RWPE1 (cell line): ENCODE results near the gene CLEC3B.
"Not testable (repeated sequence)": the region's sequence is repeated elsewhere in the genome, so short reads cannot be mapped to it uniquely, and the experiment has no call there.

Experiments
- CTCF ChIA-PET: fragments of 350-600 bp; sonication (Branson Sonifier 250); formaldehyde crosslinking; extraction: SDS; loops from one replicate; lab custom pipeline; 2021; lab: Yijun Ruan, JAX
- POLR2A ChIA-PET: fragments of 400-600 bp; formaldehyde crosslinking; extraction: SDS; loops from one replicate; lab custom pipeline; 2020; ENCODE audit warnings: antibody characterized with exemption; ENCODE audit not compliant: low non-redundant PET; lab: Yijun Ruan, JAX
- DNase-seq: peaks from one replicate; pipeline ENCODE4 v3.0.0; 2012; ENCODE audit warnings: low spot score
- H3K27ac ChIP-seq: fragments of 450-650 bp; 2 replicates; pipeline ENCODE4 v1.5.1; 2017
- CTCF ChIP-seq: fragments of 450-650 bp; conservative IDR thresholded peaks from 2 replicates; pipeline ENCODE4 v1.5.1; 2017; ENCODE audit warnings: low read depth, mild to moderate bottlenecking

CLEC3B gene

GRCh38 chr3:45049807-45050206 lies 23.7 kb downstream of the CLEC3B start:
- H3K27ac ChIP-seq = no peak overlapping the region
- ChIA-PET CTCF (no interaction called here), POLR2A (no interaction called here)
- no peak for TF ChIP-seq CTCF
- DNase-seq = no peak

GRCh38 chr3:45051685-45052084 lies 25.6 kb downstream of the CLEC3B start:
- DNase-seq = no peak
- ChIA-PET CTCF (no interaction called here), POLR2A (no interaction called here)
- H3K27ac ChIP-seq = no peak overlapping the region
- no peak for TF ChIP-seq CTCF

GRCh38 chr3:45053805-45054195 lies 27.7 kb downstream of the CLEC3B start:
- DNase-seq, POLR2A ChIA-PET, CTCF ChIA-PET: not testable (repeated sequence)
- peak overlapping the region; percentile 68 for H3K27ac ChIP-seq

GRCh38 chr3:45054196-45054857 lies 28.2 kb downstream of the CLEC3B start:
- DNase-seq = no peak
- CTCF ChIA-PET = interaction anchor here (1.1 kb wide), 1 partner anchor 13 kb away, joined by 4 read pairs; no protein-coding TSS in a partner anchor

GRCh38 chr3:45055032-45055410 lies 28.9 kb downstream of the CLEC3B start:
- TF ChIP-seq CTCF = no peak
- no peak overlapping the region for H3K27ac ChIP-seq
- ChIA-PET POLR2A (no interaction called here), CTCF (interaction anchor here (0.6 to 1.1 kb wide), 4 partner anchors 12 to 356 kb away, joined by 3 to 9 read pairs (median 4); no protein-coding TSS in a partner anchor)
- DNase-seq = peak; percentile 30

More at GRCh38 chr3:45054196-45054857, 28.2 kb downstream of the CLEC3B start:
- POLR2A ChIA-PET = no interaction called here
- peak overlapping the region; percentile 68 for H3K27ac ChIP-seq
- TF ChIP-seq CTCF = no peak

- H3K27ac ChIP-seq = no peak overlapping the region
- no peak for DNase-seq
- POLR2A ChIA-PET = no interaction called here
These were observed 29.5 kb downstream of the CLEC3B start for GRCh38 chr3:45055411-45056143.

More at GRCh38 chr3:45055411-45056143, 29.5 kb downstream of the CLEC3B start:
- no peak for TF ChIP-seq CTCF
- CTCF ChIA-PET = interaction anchor here (0.6 to 1.1 kb wide), 5 partner anchors 12 to 521 kb away, joined by 3 to 9 read pairs (median 4); no protein-coding TSS in a partner anchor
